ENCODE measurements around the gene CDYL2. TPM values are rescaled to one million over a fixed set of nuclear protein-coding genes. Genes with fewer than 3 reads are reported as not detected.

The CDYL2 gene
- total and polyA plus RNA-seq, 2 experiments from 2014 or later, result 2.1 to 5.2 TPM

GRCh38 chr16:80683646-80684045 is 120.8 kb downstream of the CDYL2 start:
- Histone ChIP-seq H3K4me3 (no peak overlapping the region), H4K20me1 (ENCODE audit: insufficient read depth) (no peaks in the 10 kb centered on the region), H3K79me2 (ENCODE audit: insufficient read depth) (no peaks in the 10 kb centered on the region; the same call in 1 of the 2 replicates), H3K9ac (no peak overlapping the region), H3F3A (ENCODE audit: insufficient read depth) (peaks cover 15% of the 10 kb centered on the region), H3K4me2 (ENCODE audit: unreplicated experiment) (no peak overlapping the region), H2AFZ (no peak overlapping the region), H3K36me3 (ENCODE audit: low read depth) (no peaks in the 10 kb centered on the region), H3K27ac (no peak overlapping the region), H3K9me2 (ENCODE audit: insufficient read depth) (no peaks in the 10 kb centered on the region), H3K27me3 (replicated peaks; ENCODE audit: insufficient read depth) (no peaks in the 10 kb centered on the region), H3K4me1 (ENCODE audit: insufficient read depth) (peaks cover 14% of the 10 kb centered on the region), H3K9me3 (ENCODE audit: low read depth) (no peaks in the 10 kb centered on the region)
- 94 to 96% methylated on average over 3 of the region's 3 CpGs for WGBS, 2 experiments (ENCODE audit: low coverage in 1 of 2, low lambda C conversion rate in 2 of 2, missing lambda C conversion rate in 2 of 2)
- TF ChIP-seq EZH2phosphoT487 (IDR thresholded peaks at IDR 0.05; ENCODE audit: insufficient read depth, low read depth), result no peak
- no peak for TF ChIP-seq EZH2 (IDR thresholded peaks at IDR 0.05; ENCODE audit: insufficient read depth, poor library complexity, severe bottlenecking)
- in situ Hi-C loops (cut with MboI), result no loop called here
- no peak for DNase-seq

- H3K36me3 ChIP-seq (ENCODE audit: low read depth), result no peaks in the 10 kb centered on the region
- peak overlapping the region; percentile 76 for H3K4me2 ChIP-seq (ENCODE audit: unreplicated experiment)
- peaks cover 14% of the 10 kb centered on the region for H3K4me1 ChIP-seq (ENCODE audit: insufficient read depth)
- no peaks in the 10 kb centered on the region; the same call in 1 of the 2 replicates for H3K79me2 ChIP-seq (ENCODE audit: insufficient read depth)
- H3F3A ChIP-seq (ENCODE audit: insufficient read depth), result peaks cover 15% of the 10 kb centered on the region
- no peaks in the 10 kb centered on the region for H3K9me3 ChIP-seq (ENCODE audit: low read depth)
- H4K20me1 ChIP-seq (ENCODE audit: insufficient read depth), result no peaks in the 10 kb centered on the region
- H2AFZ ChIP-seq, result 0 out of 2 replicates have a peak overlapping the region, but pooled peaks have one; percentile 49
- 33 to 44% methylated on average over 18 of the region's 18 CpGs for WGBS, 2 experiments (ENCODE audit: low coverage in 1 of 2, low lambda C conversion rate in 2 of 2, missing lambda C conversion rate in 2 of 2)
- H3K27ac ChIP-seq, result peak overlapping the region; percentile 77
- in situ Hi-C loops (cut with MboI), result no loop called here
- H3K27me3 ChIP-seq (replicated peaks; ENCODE audit: insufficient read depth), result no peaks in the 10 kb centered on the region
- TF ChIP-seq EZH2phosphoT487 (IDR thresholded peaks at IDR 0.05; ENCODE audit: insufficient read depth, low read depth), result no peak
- no peak for TF ChIP-seq EZH2 (IDR thresholded peaks at IDR 0.05; ENCODE audit: insufficient read depth, poor library complexity, severe bottlenecking)
- DNase-seq, result peak; percentile 93
- H3K9ac ChIP-seq, result peak overlapping the region; percentile 61
- H3K9me2 ChIP-seq (ENCODE audit: insufficient read depth), result no peaks in the 10 kb centered on the region
- H3K4me3 ChIP-seq, result peak overlapping the region; percentile 57
Observed at GRCh38 chr16:80682421-80683070, 121.9 kb downstream of the CDYL2 start.

GRCh38 chr16:80681436-80681835 is 123.0 kb downstream of the CDYL2 start:
- TF ChIP-seq EZH2phosphoT487 (IDR thresholded peaks at IDR 0.05; ENCODE audit: insufficient read depth, low read depth) (no peak), EZH2 (IDR thresholded peaks at IDR 0.05; ENCODE audit: insufficient read depth, poor library complexity, severe bottlenecking) (no peak)
- Histone ChIP-seq H3K27ac (no peak overlapping the region), H3K27me3 (replicated peaks; ENCODE audit: insufficient read depth) (no peaks in the 10 kb centered on the region), H3K9me2 (ENCODE audit: insufficient read depth) (no peaks in the 10 kb centered on the region), H4K20me1 (ENCODE audit: insufficient read depth) (no peaks in the 10 kb centered on the region), H3K36me3 (ENCODE audit: low read depth) (no peaks in the 10 kb centered on the region), H3K9ac (no peak overlapping the region), H3K9me3 (ENCODE audit: low read depth) (no peaks in the 10 kb centered on the region), H2AFZ (no peak overlapping the region), H3K79me2 (ENCODE audit: insufficient read depth) (no peaks in the 10 kb centered on the region; the same call in 1 of the 2 replicates), H3K4me2 (ENCODE audit: unreplicated experiment) (no peak overlapping the region), H3K4me3 (no peak overlapping the region), H3K4me1 (ENCODE audit: insufficient read depth) (peaks cover 14% of the 10 kb centered on the region), H3F3A (ENCODE audit: insufficient read depth) (peaks cover 15% of the 10 kb centered on the region)
- whole genome bisulfite sequencing, 2 experiments (ENCODE audit: low coverage in 1 of 2, low lambda C conversion rate in 2 of 2, missing lambda C conversion rate in 2 of 2), result 85 to 90% methylated on average over 7 of the region's 7 CpGs
- DNase-seq, result no peak
- in situ Hi-C loops (cut with MboI), result no loop called here

GRCh38 chr16:80680839-80681238 is 123.6 kb downstream of the CDYL2 start:
- H3K36me3 ChIP-seq (ENCODE audit: low read depth), result no peaks in the 10 kb centered on the region
- in situ Hi-C loops (cut with MboI), result no loop called here
- no peaks in the 10 kb centered on the region; the same call in 1 of the 2 replicates for H3K79me2 ChIP-seq (ENCODE audit: insufficient read depth)
- no peak overlapping the region for H3K4me2 ChIP-seq (ENCODE audit: unreplicated experiment)
- WGBS, 2 experiments (ENCODE audit: low coverage in 1 of 2, low lambda C conversion rate in 2 of 2, missing lambda C conversion rate in 2 of 2), result 97 to 98% methylated on average over 6 of the region's 6 CpGs
- H3K4me1 ChIP-seq (ENCODE audit: insufficient read depth), result peaks cover 14% of the 10 kb centered on the region
- H3K27ac ChIP-seq, result no peak overlapping the region
- no peaks in the 10 kb centered on the region for H3K9me3 ChIP-seq (ENCODE audit: low read depth)
- no peak overlapping the region for H2AFZ ChIP-seq
- H3K27me3 ChIP-seq (replicated peaks; ENCODE audit: insufficient read depth), result no peaks in the 10 kb centered on the region
- TF ChIP-seq EZH2 (IDR thresholded peaks at IDR 0.05; ENCODE audit: insufficient read depth, poor library complexity, severe bottlenecking) (no peak), EZH2phosphoT487 (IDR thresholded peaks at IDR 0.05; ENCODE audit: insufficient read depth, low read depth) (no peak)
- no peaks in the 10 kb centered on the region for H3K9me2 ChIP-seq (ENCODE audit: insufficient read depth)
- no peaks in the 10 kb centered on the region for H4K20me1 ChIP-seq (ENCODE audit: insufficient read depth)
- DNase-seq, result no peak
- no peak overlapping the region for H3K9ac ChIP-seq
- H3K4me3 ChIP-seq, result no peak overlapping the region
- H3F3A ChIP-seq (ENCODE audit: insufficient read depth), result peaks cover 15% of the 10 kb centered on the region
